CD4-positive, alpha-beta T cell treated with Interferon alpha-2 for 1 hour (primary cell): Measurements from ENCODE around the gene DET1.
"Not testable (repeated sequence)": the region's sequence is repeated elsewhere in the genome, so short reads cannot be mapped to it uniquely, and the experiment has no call there.

Source experiments
- DNase-seq, 2 donors: peaks; one replicate each; pipeline ENCODE4 v3.0.0-alpha.2; 2020 to 2022

Gene DET1

DNA sequence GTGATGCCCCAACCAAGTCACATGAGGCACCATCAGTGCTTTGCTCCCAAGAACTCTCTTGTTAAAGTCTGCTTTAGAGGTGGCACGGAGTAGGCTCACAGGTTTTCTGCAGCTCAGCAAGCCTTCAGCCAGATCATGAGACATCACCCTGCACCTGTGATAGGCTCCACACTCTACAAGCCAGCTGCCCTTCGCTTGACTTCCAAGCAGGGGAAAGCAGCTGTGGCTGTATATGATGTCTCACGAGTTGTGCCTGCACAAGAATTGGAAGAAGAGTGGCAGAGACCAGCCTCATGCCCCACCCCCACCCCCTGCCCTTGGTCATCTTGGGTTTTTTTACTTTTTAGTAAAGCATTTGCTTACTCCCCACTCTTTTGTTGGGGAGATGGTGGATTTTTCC is 56.4 kb downstream of the DET1 start:
- no peak for DNase-seq

DNA sequence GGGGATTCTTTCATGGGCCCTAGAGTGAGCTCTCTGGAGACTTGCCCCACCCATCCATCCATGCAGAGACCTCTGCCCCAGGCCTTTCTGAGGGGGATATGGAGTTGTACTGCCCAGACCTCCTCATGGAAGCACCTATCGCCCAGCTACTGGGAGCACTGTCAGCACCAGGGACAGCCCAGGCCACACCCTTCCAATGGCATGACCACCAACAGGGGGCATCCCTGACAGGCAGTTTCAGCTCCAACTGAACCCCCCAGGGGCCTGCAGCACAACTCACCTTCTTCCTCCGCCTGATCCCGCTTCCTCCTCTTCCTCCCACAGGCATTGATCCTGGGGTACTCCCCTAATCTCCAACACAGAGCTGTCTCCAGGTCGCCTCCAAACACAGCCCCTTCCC is 57.2 kb downstream of the DET1 start:
- no peak for DNase-seq

DNA sequence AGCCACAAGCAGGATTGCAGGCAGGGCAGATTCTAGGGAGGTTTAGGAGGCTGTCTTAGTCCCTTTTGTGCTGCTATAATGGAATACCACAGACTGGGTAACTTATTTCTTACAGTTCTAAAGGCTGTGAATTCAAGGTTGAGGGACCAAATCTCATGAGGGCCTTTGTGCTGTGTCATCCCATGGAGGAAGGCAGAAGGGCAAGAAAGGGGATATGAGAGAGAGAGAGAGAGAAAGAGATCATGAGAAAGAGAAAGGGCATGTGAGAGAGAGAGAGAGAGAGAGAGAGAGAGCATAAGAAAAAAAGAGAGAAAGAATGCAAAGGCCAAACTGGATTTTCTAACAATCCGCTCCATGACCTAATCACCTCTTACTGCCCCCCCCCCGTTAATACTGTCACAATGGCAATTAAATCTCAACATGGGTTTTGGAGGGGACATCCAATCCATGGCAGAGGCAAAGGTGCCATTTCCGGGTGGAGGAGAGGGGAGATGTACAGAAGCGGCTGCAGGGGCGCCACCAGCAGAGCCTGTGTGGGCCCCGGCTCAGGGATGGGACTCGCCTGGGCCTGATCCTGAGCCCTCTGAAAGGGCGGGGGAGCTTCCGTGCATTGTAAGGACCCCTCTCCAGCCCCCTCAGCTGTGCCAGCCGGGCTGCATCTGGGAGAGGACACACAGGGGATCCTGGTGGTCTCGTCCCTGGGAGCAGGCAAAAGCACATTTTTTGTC is 58.5 kb downstream of the DET1 start:
- no peak for DNase-seq

DNA sequence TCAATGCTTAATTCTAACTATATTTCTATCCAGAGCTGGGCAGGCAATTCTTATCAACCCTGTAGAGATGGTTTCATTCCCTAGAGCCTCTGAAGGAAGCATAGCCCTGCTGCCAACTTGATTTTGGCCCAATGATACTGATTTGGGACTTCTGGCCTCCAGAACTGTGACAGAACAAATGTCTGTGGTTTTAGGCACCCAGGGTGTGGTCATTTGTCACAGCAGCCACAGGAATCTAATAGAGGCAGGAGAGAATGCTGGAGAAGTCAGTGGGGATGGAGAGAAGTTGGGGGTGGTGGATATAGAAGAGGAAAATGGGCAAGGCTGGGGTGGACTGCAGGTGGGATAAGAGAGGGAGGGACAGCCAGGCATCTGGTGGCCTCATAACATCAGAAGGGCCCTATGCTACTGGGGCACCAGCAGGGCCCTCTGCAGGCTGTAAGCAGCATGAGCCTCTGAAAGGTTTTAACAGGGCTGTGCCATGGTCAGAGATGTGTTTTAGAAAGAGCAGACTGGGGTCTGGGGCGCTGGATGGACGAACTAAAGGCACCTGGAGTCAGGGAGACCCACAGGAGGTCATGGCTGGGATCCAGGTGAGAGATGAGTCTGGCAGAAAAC is 59.2 kb downstream of the DET1 start:
- no peak for DNase-seq

DNA sequence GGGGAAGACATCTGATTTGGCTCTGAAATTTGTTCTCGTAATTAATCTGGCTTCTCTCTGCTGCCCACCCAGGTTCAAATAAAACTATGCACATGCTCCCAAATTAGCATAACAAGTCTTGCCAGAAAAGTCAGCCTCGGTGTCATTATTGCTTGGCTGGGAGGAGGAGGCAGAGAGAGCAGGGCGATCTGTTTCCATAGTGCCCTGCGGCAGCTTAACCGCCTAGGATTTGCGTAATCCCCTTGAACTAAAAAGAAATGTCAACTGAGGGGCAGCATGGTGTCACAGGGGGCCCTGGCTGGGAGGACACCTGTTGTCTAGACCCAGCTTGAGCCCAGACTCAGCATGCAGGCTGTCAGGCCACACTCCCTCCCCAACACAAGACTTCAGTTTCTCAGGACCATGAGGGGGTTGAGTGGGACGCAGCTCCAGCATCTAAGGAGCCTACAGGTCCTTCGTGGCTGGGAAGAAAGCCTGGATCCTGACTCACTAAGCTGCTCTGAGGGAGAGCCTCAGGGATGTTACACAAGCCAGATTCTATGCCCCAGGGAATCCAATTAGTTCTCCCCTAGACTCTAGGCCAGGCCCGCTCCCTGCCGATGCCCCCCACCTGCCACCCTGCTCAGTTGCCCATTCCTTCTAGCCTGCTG is 61.7 kb downstream of the DET1 start:
- DNase-seq: no peak

DNA sequence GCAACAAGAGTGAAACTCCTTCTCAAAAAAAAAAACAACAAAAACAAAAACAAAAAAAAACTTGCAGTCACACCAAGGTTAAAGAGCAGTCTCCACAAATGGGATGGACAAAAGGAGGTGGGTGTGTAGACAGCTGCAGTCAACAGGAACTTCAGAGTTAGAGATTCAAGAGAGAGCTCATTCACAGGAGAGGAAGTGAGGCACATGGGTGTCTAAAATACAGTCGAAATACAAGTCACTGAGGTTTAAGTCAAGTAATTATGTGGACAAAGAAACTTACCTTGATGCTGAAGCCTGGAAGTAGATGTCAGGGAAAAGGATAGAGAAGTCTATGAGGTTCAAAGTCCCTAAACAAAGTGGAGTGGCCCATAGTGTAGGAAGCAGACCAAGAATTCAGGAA is 64.2 kb downstream of the DET1 start:
- DNase-seq: no peak

DNA sequence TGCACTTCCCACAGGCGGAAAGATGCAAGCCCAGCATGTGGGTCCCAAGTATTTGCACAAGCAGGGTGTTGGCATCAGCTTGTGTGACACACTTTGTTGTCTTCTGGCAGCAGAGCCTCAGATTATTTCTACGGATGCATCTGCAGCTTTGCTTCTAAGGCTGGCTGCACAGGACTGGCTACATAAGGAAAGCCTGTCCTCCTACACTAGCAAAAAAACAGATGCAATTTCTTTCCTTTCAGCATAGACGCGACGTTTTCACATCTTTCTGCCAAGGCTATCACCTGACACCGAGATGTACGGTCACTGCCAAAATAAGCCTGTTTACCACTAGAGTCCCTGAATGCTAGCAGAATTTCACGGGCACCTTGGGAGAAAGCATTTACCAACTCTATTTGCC is 65.5 kb downstream of the DET1 start:
- DNase-seq: no peak

DNA sequence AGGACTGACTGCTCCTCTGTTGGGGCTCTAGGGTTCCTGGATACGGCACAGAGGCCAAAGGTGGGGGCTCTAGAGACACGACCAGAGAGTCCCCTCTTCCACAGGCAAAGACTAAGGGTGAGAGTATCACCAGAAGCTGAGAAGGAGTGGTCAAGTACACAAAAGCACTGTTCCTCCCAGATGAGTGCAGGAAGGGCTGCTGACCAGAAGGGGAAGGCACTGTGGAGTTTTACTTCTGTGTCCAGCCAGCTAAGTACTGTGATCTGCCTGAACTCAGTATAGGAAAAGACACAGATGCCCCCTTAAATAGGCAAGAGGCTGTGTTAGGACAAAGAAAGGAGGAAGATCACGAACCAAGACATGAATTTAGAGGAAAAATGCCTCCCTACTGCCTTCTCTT is 67.3 kb downstream of the DET1 start:
- DNase-seq: no peak

DNA sequence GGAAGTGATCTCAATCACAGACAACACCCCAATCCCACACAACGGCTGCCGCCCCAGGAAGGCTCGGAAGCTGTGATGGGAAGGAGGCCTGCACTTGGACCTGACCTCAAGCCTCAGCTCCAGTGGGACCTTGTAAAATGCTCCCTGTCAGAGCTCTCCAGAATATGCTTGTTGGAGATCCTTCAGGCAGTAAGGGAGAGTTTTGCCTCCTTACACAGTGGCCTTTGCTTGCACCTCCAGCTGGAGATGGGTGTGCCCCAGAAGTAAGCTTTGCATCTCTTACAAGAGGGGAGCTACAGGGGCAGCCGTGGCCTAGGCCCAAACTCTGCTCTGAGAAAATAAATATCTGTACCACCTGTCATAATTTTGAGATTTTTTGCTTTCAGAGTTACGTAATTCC is 68.6 kb downstream of the DET1 start:
- no peak for DNase-seq

DNA sequence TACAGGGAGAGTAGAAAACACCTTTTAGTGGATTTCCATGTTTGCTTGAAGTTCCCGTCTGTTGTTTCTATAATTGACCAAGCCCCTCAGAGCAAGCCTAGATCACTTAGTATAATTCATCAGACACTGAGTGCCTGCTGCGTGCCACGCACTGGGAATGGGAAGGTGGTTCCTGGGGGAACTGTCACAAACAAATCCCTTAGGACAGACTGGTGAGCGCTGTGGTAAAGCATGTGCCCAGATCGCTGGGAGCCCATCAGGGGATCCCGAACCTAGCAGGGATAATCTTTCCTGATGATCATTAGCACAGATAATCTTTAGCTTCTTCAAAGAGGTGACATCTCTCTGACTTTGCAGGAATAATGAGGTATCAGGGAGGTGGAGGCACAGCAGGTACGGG is 69.4 kb downstream of the DET1 start:
- no peak for DNase-seq

DNA sequence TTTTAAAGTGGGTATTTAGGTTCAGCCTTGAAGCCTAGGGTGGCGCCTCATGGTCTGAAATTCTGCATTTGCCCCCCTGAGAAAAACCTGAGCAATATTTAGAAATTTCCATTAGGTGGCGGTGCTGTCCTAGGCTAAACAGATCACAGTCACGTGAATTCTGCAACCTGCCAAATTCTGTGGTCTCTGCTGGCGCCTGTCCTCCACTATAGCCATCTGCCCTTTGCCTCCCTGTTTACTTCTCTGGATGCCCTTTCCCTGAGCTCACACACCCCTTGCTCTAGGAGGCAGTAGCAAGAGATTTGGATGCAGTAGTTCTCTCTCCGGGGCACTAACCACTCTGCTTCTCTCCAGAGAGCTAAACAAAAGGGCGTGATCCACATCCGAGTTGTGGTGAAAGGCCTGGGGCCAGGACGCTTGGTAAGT is 69.8 kb downstream of the DET1 start:
- DNase-seq: peak in 1 of 2 donors; percentile 44

DNA sequence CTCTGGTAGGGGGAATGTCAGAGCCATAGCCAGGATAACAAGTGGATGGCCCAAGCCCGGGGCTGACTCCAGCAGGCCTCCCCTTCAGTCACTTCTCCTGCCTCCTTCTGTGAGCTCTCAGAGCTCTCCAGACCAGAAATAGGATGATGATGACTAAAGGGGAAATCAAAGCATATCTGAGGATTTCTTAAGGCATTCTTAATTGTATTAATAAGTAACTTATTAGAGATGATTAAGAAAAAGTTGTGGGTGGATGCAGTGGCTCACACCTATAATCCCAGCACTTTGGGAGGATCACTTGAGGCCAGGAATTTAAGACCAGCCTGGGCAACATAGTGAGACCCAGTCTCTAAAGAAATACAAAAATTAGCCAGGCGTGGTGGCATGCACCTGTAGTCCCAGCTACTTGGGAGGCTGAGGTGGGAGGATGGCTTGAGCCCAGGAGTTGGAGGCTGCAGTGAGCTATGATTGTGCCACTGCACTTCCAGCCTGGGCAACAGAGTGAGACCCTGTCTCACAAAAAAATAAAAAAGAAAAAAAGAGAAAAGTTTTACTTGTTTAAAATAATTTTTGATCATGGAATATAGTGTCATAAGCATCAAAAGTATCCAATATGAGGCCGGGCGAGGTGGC is 72.7 kb downstream of the DET1 start:
- DNase-seq: not testable (repeated sequence)

DNA sequence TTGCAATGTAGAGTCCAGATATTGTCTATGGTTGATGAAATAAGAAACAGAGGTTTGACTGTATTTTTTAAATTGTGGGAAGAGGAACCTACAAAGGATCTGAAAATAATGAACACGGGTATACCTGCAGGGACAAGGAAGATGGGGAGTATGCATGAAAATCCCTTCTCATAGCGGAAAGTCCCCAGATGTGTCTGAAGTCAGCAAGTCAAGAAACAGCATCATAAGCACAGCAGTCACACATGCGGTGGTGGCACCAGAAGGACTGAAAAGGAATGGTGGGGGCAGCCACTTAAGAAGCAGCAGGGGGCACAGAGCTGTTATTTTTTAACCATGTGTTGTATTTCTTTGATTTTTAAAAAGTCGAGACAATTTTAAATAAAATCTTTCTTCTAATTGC is 74.3 kb downstream of the DET1 start:
- no peak for DNase-seq

DNA sequence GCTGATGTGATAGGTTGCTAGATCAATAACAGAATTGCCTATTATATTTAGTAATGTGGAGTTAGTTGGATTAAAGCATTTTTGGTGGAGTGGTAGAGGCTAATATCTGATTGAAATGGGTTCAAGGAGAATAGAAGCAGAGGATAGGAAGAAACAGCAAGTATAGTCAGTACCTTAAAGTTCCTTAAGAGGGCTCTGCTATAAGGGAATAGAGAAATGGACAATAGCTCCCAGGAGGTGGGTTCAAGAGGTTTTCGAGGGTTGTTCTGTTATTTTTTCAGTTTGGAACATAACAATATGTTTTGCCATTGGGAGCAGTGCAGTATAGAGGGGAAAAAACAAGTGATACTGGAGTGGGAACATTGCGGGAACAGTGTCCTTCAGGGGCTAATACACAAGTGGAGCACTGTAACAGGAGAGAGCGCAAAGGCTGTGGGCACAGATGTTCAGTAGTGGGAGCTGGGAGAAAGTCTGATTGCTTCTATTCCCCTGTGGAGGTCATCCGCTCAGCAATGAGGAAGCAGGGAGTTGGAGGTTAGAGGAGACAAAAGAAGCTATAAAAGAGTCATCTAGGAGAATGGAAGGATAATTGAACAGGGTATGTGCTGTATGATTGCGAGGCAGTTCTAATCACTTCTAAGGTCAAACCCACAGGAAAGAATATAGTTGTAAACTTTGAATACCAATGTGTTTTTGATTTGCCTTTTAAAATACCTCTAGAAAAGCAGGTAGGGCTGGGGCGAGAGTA is 75.7 kb downstream of the DET1 start:
- no peak for DNase-seq

DNA sequence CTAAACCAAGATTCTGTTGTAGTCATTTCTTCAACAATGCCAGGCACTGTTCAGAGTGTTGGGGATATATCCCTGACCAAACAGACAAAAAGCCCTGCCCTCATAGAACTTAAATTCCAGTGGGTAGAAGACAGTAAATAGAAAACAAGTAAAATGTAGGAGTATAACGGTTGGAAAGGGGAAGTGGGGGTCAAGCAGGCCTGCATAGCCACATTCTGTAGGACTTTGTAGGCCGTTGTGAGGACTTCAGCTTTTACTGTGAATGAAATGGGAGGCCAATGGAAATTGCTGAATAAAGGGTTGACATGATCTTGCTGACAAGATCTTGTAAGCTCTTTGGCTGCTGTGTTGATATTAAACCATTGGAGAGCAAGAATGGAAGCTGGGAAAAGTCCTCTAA is 77.2 kb downstream of the DET1 start:
- no peak for DNase-seq

DNA sequence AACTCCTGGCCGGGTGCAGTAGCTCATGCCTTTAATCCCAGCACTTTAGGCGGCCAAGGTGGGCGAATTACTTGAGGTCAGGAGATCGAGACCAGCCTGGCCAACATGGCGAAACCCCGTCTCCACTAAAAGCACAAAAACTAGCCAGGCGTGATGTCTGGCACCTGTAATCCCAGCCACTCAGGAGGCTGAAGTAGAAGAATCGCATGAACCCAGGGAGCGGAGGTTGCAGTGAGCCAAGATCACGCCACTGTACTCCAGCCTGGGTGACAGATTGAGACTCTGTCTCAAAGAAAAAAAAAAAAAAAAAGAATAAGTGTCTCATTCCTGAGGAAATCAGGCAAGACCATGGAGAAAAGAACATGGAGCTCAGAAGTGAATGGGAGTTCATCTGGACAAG is 77.8 kb downstream of the DET1 start:
- not testable (repeated sequence) for DNase-seq

DNA sequence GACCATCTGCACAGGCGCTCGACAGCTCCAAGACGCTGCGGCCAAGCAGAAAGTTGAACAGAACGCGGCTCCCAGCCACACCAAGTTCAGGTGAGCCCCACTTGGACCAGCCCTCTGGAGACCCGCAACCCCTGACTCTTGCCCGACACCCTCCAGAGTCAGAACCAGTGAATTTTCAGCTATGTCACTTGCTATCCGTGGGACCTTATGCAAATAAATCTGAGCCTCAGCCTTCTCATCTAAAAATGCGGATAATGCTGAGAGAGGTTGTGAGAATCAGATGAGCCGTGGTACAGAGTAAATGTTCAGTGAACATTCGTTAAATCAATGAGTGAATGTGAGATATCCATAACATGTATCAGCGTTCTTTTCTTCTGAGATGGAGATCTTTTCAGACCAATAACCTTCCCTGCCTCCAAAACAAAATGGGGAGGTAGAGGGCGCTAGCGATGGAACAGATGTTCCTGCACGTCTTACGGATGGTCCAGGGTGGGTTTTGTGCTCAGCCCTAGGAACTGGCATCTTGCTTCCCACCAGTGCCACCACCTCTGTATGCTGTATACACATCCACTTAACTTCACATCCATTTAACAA is 78.4 kb downstream of the DET1 start:
- DNase-seq: no peak

DNA sequence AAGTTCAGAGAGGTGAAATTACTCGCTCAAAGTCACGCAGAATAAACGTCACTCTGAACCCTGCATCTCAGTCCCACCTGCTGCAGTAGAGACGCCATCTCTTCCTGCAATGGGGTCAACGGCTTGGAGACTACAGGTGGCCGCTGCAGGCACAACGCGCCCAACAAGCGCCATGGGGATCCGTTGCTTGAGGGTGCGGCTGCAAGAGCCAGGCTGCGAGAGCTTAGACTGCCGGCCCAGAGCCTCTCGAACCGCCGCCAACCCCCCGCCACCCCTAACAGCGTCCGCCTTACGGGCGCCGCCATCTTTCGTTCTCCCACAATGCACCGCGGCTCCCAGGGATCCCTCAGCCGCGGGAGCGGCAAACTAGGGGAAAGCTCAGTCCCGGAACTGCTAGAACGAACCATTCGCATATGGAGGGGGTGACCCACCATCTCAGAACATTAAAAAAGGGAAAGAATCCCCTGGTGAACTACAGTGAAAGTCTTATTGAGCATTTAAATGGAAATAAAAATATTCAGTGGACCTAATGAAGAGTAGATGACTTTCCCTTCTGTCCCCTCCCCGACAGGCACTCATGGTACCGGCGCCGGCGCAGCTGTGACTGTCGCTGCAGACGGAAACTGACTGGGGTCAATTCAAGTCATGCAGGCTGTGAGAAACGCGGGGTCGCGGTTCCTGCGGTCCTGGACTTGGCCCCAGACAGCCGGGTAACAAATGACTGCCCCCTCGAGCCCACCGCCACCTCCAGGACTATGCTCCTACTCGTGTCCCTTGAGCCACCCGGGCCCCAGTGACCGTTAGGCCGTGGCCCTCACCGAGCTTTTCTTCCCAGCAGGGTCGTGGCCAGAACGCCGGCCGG is 79.2 kb downstream of the DET1 start, which contains the start of the genes MRPL46 and MRPS11:
TSS of gene MRPL46 (minus strand) at position 316 of the 862 bp plus-strand sequence. CDS start at position 305, 11 bp downstream.
TSS of gene MRPS11 (plus strand) at position 636 of the 862 bp plus-strand sequence. CDS start at position 646, 10 bp downstream.
- peak; percentile 86 to 92 for DNase-seq

DNA sequence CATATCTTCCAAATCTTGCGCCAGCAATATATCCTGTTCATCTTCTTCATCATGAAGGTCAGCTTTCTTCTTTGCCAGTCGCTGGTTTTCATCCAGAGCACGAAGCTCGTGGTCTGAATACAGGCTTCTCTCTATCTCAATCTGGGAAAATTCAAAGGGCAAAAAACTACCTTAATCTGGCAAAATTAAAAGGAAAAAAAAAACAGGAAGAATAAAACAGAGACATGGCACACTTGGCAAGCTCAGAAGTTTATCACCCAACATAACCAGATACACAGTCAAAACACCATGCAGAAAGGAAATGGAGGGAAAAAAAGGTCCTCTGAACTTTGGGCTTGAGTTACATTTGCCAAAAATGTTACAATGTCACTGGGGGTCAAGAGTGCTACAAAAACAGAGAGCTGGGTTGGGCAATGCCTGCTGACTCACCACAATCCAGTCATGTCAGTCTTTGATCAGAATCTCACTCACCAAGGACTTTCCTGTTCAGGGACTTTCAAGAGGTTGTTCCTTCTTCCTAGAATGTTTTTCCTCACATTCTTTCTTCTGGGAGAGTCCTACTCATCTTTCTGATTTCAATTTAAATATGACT is 80.8 kb downstream of the DET1 start:
- DNase-seq: no peak

DNA sequence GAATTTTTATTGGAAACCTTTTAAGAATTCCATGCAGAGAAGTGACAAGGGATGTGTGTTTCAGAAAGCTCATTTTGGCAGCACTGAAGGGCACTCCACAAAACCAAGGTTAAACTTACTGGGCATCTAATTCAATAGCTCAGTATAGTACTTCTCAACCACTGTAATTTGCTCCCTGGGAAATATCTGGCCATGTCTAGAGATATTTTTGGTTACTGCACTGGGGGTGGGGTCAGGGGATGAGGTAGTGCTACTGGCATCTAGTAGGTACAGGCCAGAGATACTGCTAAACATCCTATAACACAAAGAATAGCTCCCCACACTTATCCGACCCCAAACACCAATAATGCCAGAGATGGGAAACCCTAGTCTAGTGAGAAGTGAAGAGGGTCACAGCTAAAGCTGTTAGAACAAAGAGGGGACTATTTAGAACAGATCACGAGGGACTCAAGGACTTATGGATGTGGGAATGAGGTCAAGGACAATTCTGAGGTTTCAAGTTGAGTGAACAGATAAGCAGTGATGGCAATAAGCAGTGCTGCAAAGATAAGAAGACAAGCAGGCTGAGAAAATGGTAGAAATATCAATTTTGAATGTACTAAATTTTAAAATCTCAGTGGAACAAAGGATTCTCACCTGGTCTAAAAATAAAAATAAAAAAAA is 82.5 kb downstream of the DET1 start:
- no peak for DNase-seq
